HEK293T (cell line): ENCODE measurements around the gene ZBTB11.

Source experiments
- ARNT ChIP-seq: fragments of 450-650 bp; IDR thresholded peaks from 2 replicates; pipeline ENCODE4 v1.6.1; 2017; ENCODE audit warnings: mild to moderate bottlenecking
- BHLHE40 ChIP-seq: fragments of 450-650 bp; IDR thresholded peaks from 2 replicates; pipeline ENCODE4 v1.6.1; 2016; ENCODE audit warnings: mild to moderate bottlenecking, moderate library complexity, borderline replicate concordance
- CTBP1 ChIP-seq: fragments of 450-650 bp; IDR thresholded peaks from 2 replicates; pipeline ENCODE4 v1.6.1; 2016; ENCODE audit warnings: borderline replicate concordance
- ELF4 ChIP-seq: fragments of 450-650 bp; IDR thresholded peaks from 2 replicates; pipeline ENCODE4 v1.6.1; 2017; ENCODE audit warnings: antibody characterized with exemption
- FOXA1 ChIP-seq: fragments of 450-650 bp; IDR thresholded peaks from 2 replicates; pipeline ENCODE4 v1.6.1; 2016; ENCODE audit warnings: mild to moderate bottlenecking
- FOXK2 ChIP-seq: fragments of 450-650 bp; IDR thresholded peaks from 2 replicates; pipeline ENCODE4 v1.6.1; 2016; ENCODE audit warnings: mild to moderate bottlenecking
- FOXM1 ChIP-seq: fragments of 450-650 bp; IDR thresholded peaks from 2 replicates; pipeline ENCODE4 v1.6.1; 2017; ENCODE audit warnings: mild to moderate bottlenecking, borderline replicate concordance
- HDGF ChIP-seq: fragments of 450-650 bp; IDR thresholded peaks from 2 replicates; pipeline ENCODE4 v1.6.1; 2017; ENCODE audit warnings: antibody characterized with exemption, borderline replicate concordance
- LEF1 ChIP-seq: fragments of 450-650 bp; IDR thresholded peaks from 2 replicates; pipeline ENCODE4 v1.6.1; 2017; ENCODE audit warnings: mild to moderate bottlenecking, borderline replicate concordance
- PKNOX1 ChIP-seq: fragments of 450-650 bp; IDR thresholded peaks from 2 replicates; pipeline ENCODE4 v1.6.1; 2016
- SP1 ChIP-seq: fragments of 450-650 bp; IDR thresholded peaks from 2 replicates; pipeline ENCODE4 v1.6.1; 2017
- SUZ12 ChIP-seq: fragments of 450-650 bp; IDR thresholded peaks from 2 replicates; pipeline ENCODE4 v1.6.1; 2016; ENCODE audit warnings: mild to moderate bottlenecking
- TARDBP ChIP-seq: fragments of 450-650 bp; IDR thresholded peaks from 2 replicates; pipeline ENCODE4 v1.6.1; 2016
- ZNF384 ChIP-seq: fragments of 450-650 bp; IDR thresholded peaks from 2 replicates; pipeline ENCODE4 v1.6.1; 2016

GRCh38 chr3:101625879-101626278 lies 51.1 kb downstream of the ZBTB11 start:
- TF ChIP-seq HDGF, result no peak
- no peak for TF ChIP-seq SUZ12
- no peak for TF ChIP-seq BHLHE40
- no peak for TF ChIP-seq FOXK2
- no peak for TF ChIP-seq ARNT
- no peak for TF ChIP-seq FOXM1
- TF ChIP-seq LEF1, result no peak
- no peak for TF ChIP-seq SP1
- TF ChIP-seq FOXA1, result no peak
- no peak for TF ChIP-seq TARDBP
- TF ChIP-seq CTBP1, result no peak
- no peak for TF ChIP-seq PKNOX1
- TF ChIP-seq ZNF384, result no peak
- TF ChIP-seq ELF4, result no peak
